Measurements from ENCODE around the gene RNF39. TPM values are rescaled to one million over a fixed set of nuclear protein-coding genes. Genes with fewer than 3 reads are reported as not detected.

Gene RNF39
- total and polyA plus RNA-seq, 10 of the 15 experiments (the other 5 are each of a cell fraction or from before 2014, with no cell fraction given), result 0.04 to 0.11 TPM; not detected in 8

GRCh38 chr6:30092852-30093543 lies 17.4 kb upstream of the RNF39 start (continued):
- no peak for TF ChIP-seq RFX5 (IDR thresholded peaks at IDR 0.05; ENCODE audit: low read depth, low read length)
- no peak for TF ChIP-seq TCF12 (IDR thresholded peaks at IDR 0.05; ENCODE audit: low read depth, low read length)
- no peak for TF ChIP-seq NFXL1 (IDR thresholded peaks at IDR 0.05; ENCODE audit: borderline replicate concordance)
- no peak for TF ChIP-seq PRDM15 (CRISPR knock-in tag; IDR thresholded peaks at IDR 0.05)
- no peak for TF ChIP-seq FOS (IDR thresholded peaks at IDR 0.05; ENCODE audit: borderline replicate concordance, extremely low read depth, insufficient read length)

GRCh38 chr6:30091577-30092381 lies 16.2 kb upstream of the RNF39 start:
- Histone ChIP-seq H3K79me2 (ENCODE audit: control insufficient read depth, insufficient read depth, low read length) (no peaks in the 10 kb centered on the region), H3K27me3 (replicated peaks in 1 of 2; ENCODE audit: control insufficient read depth in 2 of 2, insufficient read depth in 2 of 2, low read length in 1 of 2) (peaks cover 3 to 4% of the 10 kb centered on the region in 2 experiments; a peak in 2 of 4 replicates), H3K4me1 (ENCODE audit: control insufficient read depth, insufficient read depth, low read length) (no peaks in the 10 kb centered on the region), H3K9me3 (replicated peaks; ENCODE audit: control insufficient read depth, insufficient read depth, low read length) (no peaks in the 10 kb centered on the region), H3K4me2 (ENCODE audit: control insufficient read depth, insufficient read depth) (no peak overlapping the region), H4K20me1 (ENCODE audit: control insufficient read depth, insufficient read depth) (no peaks in the 10 kb centered on the region), H2AFZ (ENCODE audit: control insufficient read depth, low read depth, low read length) (no peak overlapping the region), H3K4me3 (no peak overlapping the region), H3K36me3 (ENCODE audit: control insufficient read depth in 2 of 2, insufficient read depth in 2 of 2, low read length in 1 of 2) (no peaks in the 10 kb centered on the region), H3K9ac (ENCODE audit: control insufficient read depth, insufficient read depth, low read length) (no peak overlapping the region), H3K27ac (ENCODE audit: control insufficient read depth, insufficient read depth) (no peak overlapping the region)
- FAIRE-seq, result no peak
- ATAC-seq, result no peak
- RAD21 ChIA-PET (ENCODE audit: unreplicated experiment), result interaction anchor here (1.3 kb wide), 1 partner anchor 10 kb away, joined by 3 read pairs; no protein-coding TSS in a partner anchor
- no peak for TF ChIP-seq POU2F2 (IDR thresholded peaks at IDR 0.05; ENCODE audit: borderline replicate concordance, low read depth, low read length)
- TF ChIP-seq BMI1 (IDR thresholded peaks at IDR 0.05; ENCODE audit: borderline replicate concordance), result no peak
- TF ChIP-seq DPF2 (IDR thresholded peaks at IDR 0.05), result no peak
- no peak for TF ChIP-seq MLLT1 (IDR thresholded peaks at IDR 0.05)
- TF ChIP-seq BHLHE40 (IDR thresholded peaks at IDR 0.05; ENCODE audit: borderline replicate concordance in 1 of 2, low read depth in 2 of 2, low read length in 1 of 2), result no peak
- TF ChIP-seq ZNF622 (IDR thresholded peaks at IDR 0.05), result no peak
- no peak for TF ChIP-seq ASH2L (IDR thresholded peaks at IDR 0.05; ENCODE audit: borderline replicate concordance, low read depth)
- TF ChIP-seq PAX5 (IDR thresholded peaks at IDR 0.05; ENCODE audit: borderline replicate concordance, low read depth, low read length), result no peak
- no peak for TF ChIP-seq NR2F1 (conservative IDR thresholded peaks at IDR 0.05)
- no peak for TF ChIP-seq RCOR1 (conservative IDR thresholded peaks at IDR 0.05; ENCODE audit: low read depth, low read length)
- no peak for TF ChIP-seq LARP7 (IDR thresholded peaks at IDR 0.05)
- no peak for TF ChIP-seq YBX1 (IDR thresholded peaks at IDR 0.05)
- TF ChIP-seq IKZF1 (conservative IDR thresholded peaks at IDR 0.05), result no peak
- WGBS (ENCODE audit: insufficient coverage, insufficient replicate concordance, low lambda C conversion rate, missing lambda C conversion rate), result 27% methylated on average over 11 of the region's 11 CpGs
- in situ Hi-C loops (cut with MboI) (no loop called here), intact Hi-C loops (cut with micrococcal nuclease; ENCODE audit: unreplicated experiment) (no loop called here)
- CTCF ChIA-PET, result interaction anchor here (1.7 kb wide), 1 partner anchor 10 kb away, joined by 7 read pairs; no protein-coding TSS in a partner anchor
- BruUV-seq (replicated peaks), result no TSS peak
- DNase-seq (ENCODE audit: low read depth, low spot score), result no peak
- SMC1A ChIA-PET (ENCODE audit: uncharacterized antibody, unreplicated experiment), result interaction anchor here (0.7 to 1.0 kb wide), 2 partner anchors 41 to 1744 kb away, joined by 3 read pairs; no protein-coding TSS in a partner anchor
- POLR2A ChIA-PET, result interaction anchor here (0.7 kb wide), 1 partner anchor 186 kb away, joined by 4 read pairs; no protein-coding TSS in a partner anchor
